Measurements from ENCODE around the gene PPP1CA. TPM values are rescaled to one million over a fixed set of nuclear protein-coding genes. Genes with fewer than 3 reads are reported as not detected.

The PPP1CA gene
- total RNA-seq, 1 donor: 169 TPM

GRCh38 chr11:67355794-67356386 is 45.8 kb downstream of the PPP1CA start:
- no peaks in the 10 kb centered on the region for H3K27me3 ChIP-seq (ENCODE audit: insufficient read depth, low read length)
- no peaks in the 10 kb centered on the region for H3K9me3 ChIP-seq (ENCODE audit: low read depth, low read length)
- peaks cover 4% of the 10 kb centered on the region for H3K36me3 ChIP-seq (ENCODE audit: insufficient read depth, low read length)
- H3K4me2 ChIP-seq (ENCODE audit: insufficient read depth, low read length): no peak overlapping the region
- H3K79me2 ChIP-seq (ENCODE audit: insufficient read depth, low read length): peaks cover 18% of the 10 kb centered on the region
- H4K20me1 ChIP-seq (ENCODE audit: insufficient read depth, low read length): no peaks in the 10 kb centered on the region
- peak overlapping the region; percentile 90 for H3K27ac ChIP-seq (ENCODE audit: low read depth, low read length)
- no peak for DNase-seq (ENCODE audit: insufficient read length, low spot score, missing footprints)
- TF ChIP-seq CTCF (IDR thresholded peaks at IDR 0.05; ENCODE audit: extremely low read depth, low read depth, low read length): no peak
- H3K4me1 ChIP-seq (ENCODE audit: insufficient read depth, low read length): peaks cover 69% of the 10 kb centered on the region
- no peak overlapping the region for H2AFZ ChIP-seq (ENCODE audit: low read length)
- H3K4me3 ChIP-seq (ENCODE audit: insufficient read depth, low read length): no peak overlapping the region

- H3K27me3 ChIP-seq (ENCODE audit: insufficient read depth, low read length): no peaks in the 10 kb centered on the region
- H3K4me3 ChIP-seq (ENCODE audit: insufficient read depth, low read length): peak overlapping the region; percentile 23
- no peaks in the 10 kb centered on the region for H3K9me3 ChIP-seq (ENCODE audit: low read depth, low read length)
- H4K20me1 ChIP-seq (ENCODE audit: insufficient read depth, low read length): no peaks in the 10 kb centered on the region
- peak overlapping the region; percentile 90 for H3K27ac ChIP-seq (ENCODE audit: low read depth, low read length)
- peak overlapping the region; percentile 11 for H3K4me2 ChIP-seq (ENCODE audit: insufficient read depth, low read length)
- peaks cover 4% of the 10 kb centered on the region for H3K36me3 ChIP-seq (ENCODE audit: insufficient read depth, low read length)
- peaks cover 18% of the 10 kb centered on the region for H3K79me2 ChIP-seq (ENCODE audit: insufficient read depth, low read length)
- no peak for TF ChIP-seq CTCF (IDR thresholded peaks at IDR 0.05; ENCODE audit: extremely low read depth, low read depth, low read length)
- H2AFZ ChIP-seq (ENCODE audit: low read length): no peak overlapping the region
- DNase-seq (ENCODE audit: insufficient read length, low spot score, missing footprints): peak; percentile 62
- peaks cover 69% of the 10 kb centered on the region for H3K4me1 ChIP-seq (ENCODE audit: insufficient read depth, low read length)
These were observed 46.5 kb downstream of the PPP1CA start for GRCh38 chr11:67355023-67355793.

GRCh38 chr11:67354075-67355022 is 47.3 kb downstream of the PPP1CA start:
- no peak overlapping the region for H2AFZ ChIP-seq (ENCODE audit: low read length)
- peak; percentile 98 for DNase-seq (ENCODE audit: insufficient read length, low spot score, missing footprints)

More at GRCh38 chr11:67354075-67355022, 47.3 kb downstream of the PPP1CA start:
- peak overlapping the region; percentile 76 for H3K4me3 ChIP-seq (ENCODE audit: insufficient read depth, low read length)
- TF ChIP-seq CTCF (IDR thresholded peaks at IDR 0.05; ENCODE audit: extremely low read depth, low read depth, low read length): peak; percentile 20
- H3K27me3 ChIP-seq (ENCODE audit: insufficient read depth, low read length): no peaks in the 10 kb centered on the region
- H3K9me3 ChIP-seq (ENCODE audit: low read depth, low read length): no peaks in the 10 kb centered on the region
- peak overlapping the region; percentile 90 for H3K27ac ChIP-seq (ENCODE audit: low read depth, low read length)
- peaks cover 18% of the 10 kb centered on the region for H3K79me2 ChIP-seq (ENCODE audit: insufficient read depth, low read length)
- H3K4me2 ChIP-seq (ENCODE audit: insufficient read depth, low read length): peak overlapping the region; percentile 91
- H3K4me1 ChIP-seq (ENCODE audit: insufficient read depth, low read length): peaks cover 74% of the 10 kb centered on the region
- no peaks in the 10 kb centered on the region for H4K20me1 ChIP-seq (ENCODE audit: insufficient read depth, low read length)
- peaks cover 4% of the 10 kb centered on the region for H3K36me3 ChIP-seq (ENCODE audit: insufficient read depth, low read length)
